GM23338 (cell line): ENCODE measurements around the gene PCDHB13. TPM values are rescaled to one million over a fixed set of nuclear protein-coding genes. Genes with fewer than 3 reads are reported as not detected.
A peak's percentile ranks its signal among the peaks of the same experiment; 100 is the strongest.
"Not testable (repeated sequence)": the region's sequence is repeated elsewhere in the genome, so short reads cannot be mapped to it uniquely, and the experiment has no call there.

ENCODE experiments used
- ATAC-seq: fragments of 200-7000 bp; cut with Tn5 transposase; 3 replicates; pipeline ENCODE4 v1.9.1; 2020
- DNase-seq: peaks from one replicate; pipeline ENCODE4 v3.0.0-alpha.2; 2015; ENCODE audit warnings: low spot score
- H2AFZ ChIP-seq: fragments of 200-600 bp; sonication (generic); 2 replicates; pipeline ENCODE4 v1.8.0; 2016; ENCODE audit warnings: antibody characterized with exemption, mild to moderate bottlenecking, moderate library complexity
- H3F3A ChIP-seq: fragments of 200-600 bp; sonication (generic); replicated peaks from 2 replicates; pipeline ENCODE4 v1.8.0; 2017; ENCODE audit warnings: antibody characterized with exemption, mixed run types, low read depth
- H3K27ac ChIP-seq: fragments of 200-600 bp; sonication (generic); 2 replicates; pipeline ENCODE4 v1.6.1; 2016; ENCODE audit warnings: low read depth
- H3K27me3 ChIP-seq: fragments of 200-600 bp; sonication (generic); 2 replicates; pipeline ENCODE4 v1.8.0; 2016; ENCODE audit warnings: mild to moderate bottlenecking, mixed run types, moderate library complexity; ENCODE audit not compliant: insufficient read depth
- H3K36me3 ChIP-seq: fragments of 200-600 bp; sonication (generic); 2 replicates; pipeline ENCODE4 v1.8.0; 2016; ENCODE audit warnings: mild to moderate bottlenecking; ENCODE audit not compliant: insufficient read depth
- H3K4me1 ChIP-seq: fragments of 200-600 bp; sonication (generic); 2 replicates; pipeline ENCODE4 v1.8.0; 2016; ENCODE audit warnings: mild to moderate bottlenecking, moderate library complexity; ENCODE audit not compliant: insufficient read depth
- H3K4me2 ChIP-seq: fragments of 200-600 bp; sonication (generic); 2 replicates; pipeline ENCODE4 v1.7.1; 2017; ENCODE audit warnings: mixed run types
- H3K4me3 ChIP-seq: fragments of 200-600 bp; sonication (generic); 2 replicates; pipeline ENCODE4 v1.6.1; 2016; ENCODE audit warnings: mixed run types
- H3K79me2 ChIP-seq: fragments of 200-600 bp; sonication (generic); replicated peaks from 2 replicates; pipeline ENCODE4 v1.8.0; 2017; ENCODE audit warnings: mild to moderate bottlenecking; ENCODE audit not compliant: insufficient read depth
- H3K9me2 ChIP-seq: fragments of 200-600 bp; sonication (generic); 2 replicates; pipeline ENCODE4 v1.8.0; 2017; ENCODE audit not compliant: insufficient read depth
- H4K20me1 ChIP-seq: fragments of 200-600 bp; sonication (generic); replicated peaks from 2 replicates; pipeline ENCODE4 v1.8.0; 2017; ENCODE audit warnings: mild to moderate bottlenecking; ENCODE audit not compliant: insufficient read depth
- H3K27ac Mint-ChIP-seq: 2 replicates; pipeline ENCODE4 v1.8.0; 2020; ENCODE audit warnings: inconsistent platforms, mild to moderate bottlenecking, moderate library complexity, mixed read lengths
- H3K27me3 Mint-ChIP-seq: 3 replicates; pipeline ENCODE4 v1.8.0; 2022; ENCODE audit warnings: low read depth, mild to moderate bottlenecking, moderate library complexity, mixed read lengths, inconsistent platforms; ENCODE audit not compliant: insufficient read depth, poor library complexity
- H3K36me3 Mint-ChIP-seq: 3 replicates; pipeline ENCODE4 v1.8.0; 2021; ENCODE audit warnings: low read depth, mild to moderate bottlenecking, inconsistent platforms, moderate library complexity, mixed read lengths
- H3K4me1 Mint-ChIP-seq: 3 replicates; pipeline ENCODE4 v1.8.0; 2020; ENCODE audit warnings: mild to moderate bottlenecking, inconsistent platforms, mixed read lengths
- H3K4me3 Mint-ChIP-seq: 3 replicates; pipeline ENCODE4 v1.8.0; 2021; ENCODE audit warnings: moderate library complexity, mild to moderate bottlenecking, inconsistent platforms, mixed read lengths
- H3K9me3 Mint-ChIP-seq: 3 replicates; pipeline ENCODE4 v1.8.0; 2020; ENCODE audit warnings: moderate library complexity, mild to moderate bottlenecking, inconsistent platforms, mixed read lengths
- CTCF ChIP-seq, 2 experiments: fragments of 200-600 bp in 1 of 2; sonication (generic) in 1 of 2; conservative IDR thresholded peaks; 2 replicates each; pipeline versions ENCODE4 v1.5.1 to v1.6.1; 2016 to 2017; ENCODE audit warnings: antibody characterized with exemption in 2 of 2, low read depth in 2 of 2, mild to moderate bottlenecking in 2 of 2, moderate library complexity in 1 of 2
- EZH2 ChIP-seq: fragments of 200-600 bp; sonication (generic); IDR thresholded peaks from one replicate; pipeline ENCODE4 v1.8.0; 2017; ENCODE audit warnings: antibody characterized with exemption, mild to moderate bottlenecking, low read depth; ENCODE audit not compliant: unreplicated experiment
- STAT1 ChIP-seq: IDR thresholded peaks from one replicate; pipeline ENCODE4 v1.6.1; 2016; ENCODE audit warnings: antibody characterized with exemption; ENCODE audit not compliant: unreplicated experiment
- polyA plus RNA-seq: library from polyadenylated mRNA; unstranded; fragments of >200 nt; fragmentation: Nextera tagmentation; extraction: Ambion mirVana; gene quantifications from 2 replicates; pipeline ENCODE4 v1.2.1, GENCODE V29; 2016
- total RNA-seq: library from RNA; depleted of rRNA; stranded (reverse); fragments of >200 nt; shearing (Covaris generic); gene quantifications from 2 replicates; pipeline ENCODE4 v1.2.3, GENCODE V29; 2014

Gene PCDHB13
- total and polyA plus RNA-seq, 2 experiments from 2014 or later, result 1.1 to 3.5 TPM

GRCh38 chr5:141186897-141187512 lies 26.7 kb upstream of the PCDHB13 start, which contains the start of gene PCDHB9:
Gene PCDHB9 (plus strand): TSS chr5:141187161. CDS start chr5:141187319, 158 bp downstream.
- no peak within 1 kb of the TSS for H3K27ac ChIP-seq
- Mint-ChIP-seq H3K9me3 (peaks cover 34% of the 10 kb centered on the region), H3K27ac (no peak within 1 kb of the TSS), H3K4me3 (peak within 1 kb of the TSS; percentile 36), H3K36me3 (peaks cover 25% of the 10 kb centered on the region), H3K4me1 (peaks cover 12% of the 10 kb centered on the region), H3K27me3 (no peaks in the 10 kb centered on the region)
- no peaks in the 10 kb centered on the region for H3K4me1 ChIP-seq
- peak; percentile 77 for ATAC-seq
- TF ChIP-seq EZH2, result no peak
- no peak for TF ChIP-seq STAT1
- TF ChIP-seq CTCF (conservative IDR thresholded peaks at IDR 0.05; ENCODE audit: low read depth in 2 of 2), result peak; percentile 85 to 99
- no peaks in the 10 kb centered on the region for H3K27me3 ChIP-seq
- H4K20me1 ChIP-seq, result no peaks in the 10 kb centered on the region
- H2AFZ ChIP-seq, result 0 out of 2 replicates have a peak within 1 kb of the TSS, but pooled peaks have one; percentile 40
- H3K79me2 ChIP-seq, result no peaks in the 10 kb centered on the region
- no peaks in the 10 kb centered on the region for H3K9me2 ChIP-seq
- no peak within 1 kb of the TSS for H3K4me2 ChIP-seq
- no peaks in the 10 kb centered on the region for H3K36me3 ChIP-seq
- no peak within 1 kb of the TSS for H3K4me3 ChIP-seq
- no peaks in the 10 kb centered on the region for H3F3A ChIP-seq
- DNase-seq, result peak; percentile 86

GRCh38 chr5:141188682-141189081 lies 25.0 kb upstream of the PCDHB13 start:
- H2AFZ ChIP-seq, H4K20me1 ChIP-seq: not testable (repeated sequence)

GRCh38 chr5:141189131-141189530 lies 24.6 kb upstream of the PCDHB13 start:
- H3K4me3 ChIP-seq, H3K36me3 ChIP-seq, ATAC-seq, H3K4me3 Mint-ChIP-seq, H3K27ac Mint-ChIP-seq, H3K4me1 Mint-ChIP-seq, H3K4me2 ChIP-seq, H3K27ac ChIP-seq, H3F3A ChIP-seq, H4K20me1 ChIP-seq, H3K4me1 ChIP-seq, H2AFZ ChIP-seq, H3K79me2 ChIP-seq, H3K27me3 ChIP-seq, H3K27me3 Mint-ChIP-seq, H3K9me2 ChIP-seq, DNase-seq: not testable (repeated sequence)
- peaks cover 30% of the 10 kb centered on the region for H3K9me3 Mint-ChIP-seq
- H3K36me3 Mint-ChIP-seq, result peaks cover 20% of the 10 kb centered on the region

More at GRCh38 chr5:141188682-141189081, 25.0 kb upstream of the PCDHB13 start:
- H3K27me3 Mint-ChIP-seq, ATAC-seq, H3K27ac ChIP-seq, H3K4me1 ChIP-seq, H3K27ac Mint-ChIP-seq, H3K4me3 Mint-ChIP-seq, H3F3A ChIP-seq, H3K79me2 ChIP-seq, H3K36me3 ChIP-seq, H3K27me3 ChIP-seq, DNase-seq, H3K9me2 ChIP-seq, H3K4me2 ChIP-seq, H3K4me3 ChIP-seq, H3K4me1 Mint-ChIP-seq: not testable (repeated sequence)
- H3K9me3 Mint-ChIP-seq, result peaks cover 30% of the 10 kb centered on the region
- peaks cover 20% of the 10 kb centered on the region for H3K36me3 Mint-ChIP-seq
